H1 (cell line): ENCODE measurements around the gene SGK2. TPM values are rescaled to one million over a fixed set of nuclear protein-coding genes. Genes with fewer than 3 reads are reported as not detected.

ENCODE experiments used
- CBX5 ChIP-seq: fragments of 300-800, 300-1000 bp; sonication (generic); IDR thresholded peaks from 2 replicates; pipeline ENCODE4 v1.7.1; 2016; ENCODE audit warnings: antibody characterized with exemption, low read length, low read depth
- CHD7 ChIP-seq: fragments of 300-600 bp; sonication (generic); IDR thresholded peaks from 2 replicates; pipeline ENCODE4 v1.7.1; 2012; ENCODE audit warnings: low read length, moderate library complexity, mild to moderate bottlenecking, inconsistent platforms; ENCODE audit not compliant: insufficient replicate concordance
- EGR1 ChIP-seq: IDR thresholded peaks from 2 replicates; pipeline ENCODE4 v1.6.1; 2011; ENCODE audit warnings: low read depth, low read length, borderline replicate concordance
- KDM4A ChIP-seq: IDR thresholded peaks from one replicate; pipeline ENCODE4 v1.7.1; 2012; ENCODE audit warnings: low read depth, mild to moderate bottlenecking, moderate library complexity, low read length, inconsistent platforms; ENCODE audit not compliant: severe bottlenecking
- NRF1 ChIP-seq: IDR thresholded peaks from 2 replicates; pipeline ENCODE4 v1.6.1; 2011; ENCODE audit warnings: mild to moderate bottlenecking, low read depth, low read length, improper control_type of control experiment
- POLR2A ChIP-seq, 2 experiments: IDR thresholded peaks; 1 replicate in 1 of 2; 2 replicates in 1 of 2; pipeline ENCODE4 v1.6.1; 2011; ENCODE audit warnings: low read depth in 2 of 2, low read length in 2 of 2, mild to moderate bottlenecking in 2 of 2; ENCODE audit errors: control extremely low read depth in 1 of 2
- SP1 ChIP-seq: IDR thresholded peaks from 2 replicates; pipeline ENCODE4 v1.6.1; 2011; ENCODE audit warnings: low read depth, low read length
- polyA plus RNA-seq, 7 experiments: library from polyadenylated mRNA; depleted of rRNA in 3 of 7; stranded (reverse) in 5 of 7; unstranded in 2 of 7; fragments of >200 nt in 5 of 7; fragments of 200-250 nt in 2 of 7; gene quantifications; 1 replicate in 5 of 7; 2 replicates in 1 of 7; 4 replicates in 1 of 7; pipeline versions ENCODE4 v1.2.1 to v1.2.3, GENCODE V29; 2011 to 2013; ENCODE audit warnings: missing spikeins in 2 of 7, mixed read lengths in 2 of 7
- total RNA-seq: library from RNA; stranded (reverse); fragmentation: NEBNext Ultra II Directional; extraction: Animal tissue kit (Norgen Biotek cat#: 25700); gene quantifications from 2 replicates; pipeline ENCODE4 v1.2.1, GENCODE V29; 2021

SGK2 gene
- total and polyA plus RNA-seq, 2 of the 8 experiments (the other 6 are each of a cell fraction or from before 2014, with no cell fraction given): 0.21 TPM; not detected in 1

- TF ChIP-seq CHD7 (no peak), KDM4A (no peak), POLR2A (IDR thresholded peaks at IDR 0.05; ENCODE audit: control extremely low read depth in 1 of 2, low read depth in 2 of 2, low read length in 2 of 2) (no peak), CBX5 (no peak), EGR1 (no peak), SP1 (no peak), NRF1 (no peak)
These were observed 44.3 kb downstream of the SGK2 start (continued) for GRCh38 chr20:43603124-43603523.
